Mesendoderm (in vitro differentiated cells): ENCODE measurements around the gene RFC1.
A peak's percentile ranks its signal among the peaks of the same experiment; 100 is the strongest.

ENCODE experiments used
- DNase-seq: peaks from one replicate; pipeline ENCODE4 v3.0.0; 2013
- H2AK5ac ChIP-seq: 2 replicates; pipeline ENCODE4 v1.6.1; 2013; ENCODE audit warnings: low read length, inconsistent platforms
- H2BK120ac ChIP-seq: 2 replicates; pipeline ENCODE4 v1.6.1; 2013; ENCODE audit warnings: low read depth, mild to moderate bottlenecking, low read length, moderate library complexity, mixed read lengths
- H2BK15ac ChIP-seq: replicated peaks from 2 replicates; pipeline ENCODE4 v1.6.1; 2013; ENCODE audit warnings: low read depth, mild to moderate bottlenecking, moderate library complexity
- H2BK5ac ChIP-seq: 2 replicates; pipeline ENCODE4 v1.6.1; 2013; ENCODE audit warnings: low read length, inconsistent platforms
- H3K18ac ChIP-seq: 2 replicates; pipeline ENCODE4 v1.6.1; 2013; ENCODE audit warnings: mild to moderate bottlenecking, low read length, mixed read lengths
- H3K23ac ChIP-seq: one replicate; pipeline ENCODE4 v1.6.1; 2013; ENCODE audit warnings: low read length
- H3K27ac ChIP-seq: 2 replicates; pipeline ENCODE4 v1.5.1; 2013; ENCODE audit warnings: low read depth, mild to moderate bottlenecking, inconsistent platforms, low read length, moderate library complexity
- H3K27me3 ChIP-seq: 2 replicates; pipeline ENCODE4 v1.6.1; 2013; ENCODE audit warnings: low read length, control low read depth, mild to moderate bottlenecking, inconsistent platforms; ENCODE audit not compliant: insufficient read depth, poor library complexity
- H3K36me3 ChIP-seq: 2 replicates; pipeline ENCODE4 v1.6.1; 2013; ENCODE audit warnings: low read length, inconsistent platforms; ENCODE audit not compliant: control insufficient read depth, insufficient read depth
- H3K4ac ChIP-seq: one replicate; pipeline ENCODE4 v1.6.1; 2013; ENCODE audit warnings: low read depth, mild to moderate bottlenecking, low read length, moderate library complexity
- H3K4me1 ChIP-seq: 2 replicates; pipeline ENCODE4 v1.6.1; 2013; ENCODE audit warnings: low read depth, low read length, inconsistent platforms; ENCODE audit not compliant: control insufficient read depth
- H3K4me2 ChIP-seq: 2 replicates; pipeline ENCODE4 v1.6.1; 2013; ENCODE audit warnings: low read length
- H3K4me3 ChIP-seq: 2 replicates; pipeline ENCODE4 v1.5.1; 2013; ENCODE audit warnings: mild to moderate bottlenecking, low read length
- H3K56ac ChIP-seq: one replicate; pipeline ENCODE4 v1.6.1; 2013; ENCODE audit warnings: low read length
- H3K79me1 ChIP-seq: 2 replicates; pipeline ENCODE4 v1.6.1; 2013; ENCODE audit warnings: low read length, inconsistent platforms
- H3K79me2 ChIP-seq: 2 replicates; pipeline ENCODE4 v1.6.1; 2013; ENCODE audit warnings: mild to moderate bottlenecking, low read length; ENCODE audit not compliant: control insufficient read depth, insufficient read depth
- H3K9ac ChIP-seq: 2 replicates; pipeline ENCODE4 v1.6.1; 2013; ENCODE audit warnings: low read length, inconsistent platforms
- H4K5ac ChIP-seq: one replicate; pipeline ENCODE4 v1.6.1; 2013; ENCODE audit warnings: low read length
- H4K8ac ChIP-seq: one replicate; pipeline ENCODE4 v1.6.1; 2013; ENCODE audit warnings: low read depth, mild to moderate bottlenecking, control low read depth, low read length, moderate library complexity
- WGBS: extraction: QIAGEN DNeasy Blood & Tissue Kit; methylation state at CpG from one replicate; pipeline ENCODE4 v1.1.7; 2013; ENCODE audit warnings: low lambda C conversion rate, missing lambda C conversion rate; ENCODE audit not compliant: insufficient coverage; ENCODE audit errors: extremely low coverage; 5-methylcytosine and 5-hydroxymethylcytosine counted together

Gene RFC1

DNA sequence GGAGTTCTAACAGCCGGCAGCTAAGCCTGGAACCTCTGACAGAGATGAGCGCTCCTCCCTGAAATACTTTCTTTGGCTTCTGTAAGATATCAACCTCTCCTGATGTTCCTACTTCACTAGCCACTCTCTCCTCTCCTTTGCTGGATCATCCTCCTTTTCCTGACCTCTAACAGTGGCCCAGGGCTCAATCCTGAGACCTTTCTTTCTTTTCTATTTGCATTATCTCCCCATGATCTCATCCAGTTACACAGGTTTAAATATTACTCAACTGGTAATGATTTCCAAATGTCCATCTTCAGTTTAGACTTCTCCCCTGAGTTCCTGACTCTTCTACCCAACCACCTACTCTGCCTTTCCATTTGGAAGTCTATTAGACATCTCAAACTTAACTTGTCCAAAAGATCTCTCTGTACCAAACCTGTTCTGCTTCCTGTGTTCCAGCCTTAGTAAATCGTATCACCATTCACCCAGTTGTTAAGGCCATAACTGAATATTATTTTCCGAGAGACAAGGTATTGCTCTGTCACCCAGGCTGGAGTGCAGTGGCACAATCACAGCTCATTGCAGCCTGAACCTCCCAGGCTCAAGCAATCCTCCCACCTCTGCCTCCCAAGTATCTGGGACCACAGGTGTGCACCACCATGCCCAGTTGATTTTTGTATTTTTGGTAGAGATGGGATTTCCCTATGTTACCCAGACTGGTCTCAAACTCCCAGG is 41.1 kb downstream of the RFC1 start:
- Histone ChIP-seq H2BK15ac (no peak overlapping the region), H3K27me3 (no peaks in the 10 kb centered on the region), H3K36me3 (no peaks in the 10 kb centered on the region), H3K9ac (no peak overlapping the region), H3K56ac (no peak overlapping the region), H3K23ac (no peak overlapping the region), H3K79me2 (peaks cover 2% of the 10 kb centered on the region), H4K8ac (no peak overlapping the region), H3K4me3 (no peak overlapping the region), H3K4ac (no peak overlapping the region), H2BK5ac (no peak overlapping the region), H3K4me2 (no peak overlapping the region), H3K27ac (no peak overlapping the region), H3K4me1 (no peaks in the 10 kb centered on the region), H4K5ac (no peak overlapping the region), H3K18ac (no peak overlapping the region), H2BK120ac (no peak overlapping the region), H3K79me1 (peaks cover 1% of the 10 kb centered on the region), H2AK5ac (no peak overlapping the region)
- WGBS: no CpG with 5 or more reads among the region's 4 CpGs
- DNase-seq: no peak

DNA sequence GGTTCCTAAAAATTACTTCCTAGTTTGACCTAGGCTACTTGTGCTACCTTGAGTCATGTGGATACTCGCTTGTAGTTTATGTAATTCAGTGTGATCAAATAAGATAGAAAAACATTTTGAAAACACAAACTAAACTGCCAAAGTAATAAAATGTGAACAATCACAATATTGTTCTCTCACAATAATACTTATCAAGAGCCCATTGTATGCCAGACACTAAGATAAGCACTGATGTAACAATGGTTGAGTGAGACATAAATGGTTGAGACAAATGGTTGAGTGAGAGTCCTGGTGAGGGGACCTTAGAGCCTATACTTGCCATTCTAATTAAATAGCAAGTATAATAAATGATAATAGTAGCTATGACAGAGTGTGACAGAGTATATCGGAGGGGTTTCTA is 41.7 kb downstream of the RFC1 start:
- Histone ChIP-seq H4K8ac (no peak overlapping the region), H3K4me2 (no peak overlapping the region), H3K4me3 (no peak overlapping the region), H3K56ac (no peak overlapping the region), H3K27ac (no peak overlapping the region), H2BK120ac (no peak overlapping the region), H3K9ac (no peak overlapping the region), H3K79me2 (peaks cover 2% of the 10 kb centered on the region), H3K4ac (no peak overlapping the region), H3K4me1 (no peaks in the 10 kb centered on the region), H2AK5ac (no peak overlapping the region), H2BK15ac (no peak overlapping the region), H4K5ac (no peak overlapping the region), H2BK5ac (no peak overlapping the region), H3K36me3 (no peaks in the 10 kb centered on the region), H3K23ac (no peak overlapping the region), H3K27me3 (no peaks in the 10 kb centered on the region), H3K79me1 (peaks cover 1% of the 10 kb centered on the region), H3K18ac (no peak overlapping the region)
- DNase-seq: peak; percentile 40
- WGBS: no CpG with 5 or more reads among the region's 2 CpGs

DNA sequence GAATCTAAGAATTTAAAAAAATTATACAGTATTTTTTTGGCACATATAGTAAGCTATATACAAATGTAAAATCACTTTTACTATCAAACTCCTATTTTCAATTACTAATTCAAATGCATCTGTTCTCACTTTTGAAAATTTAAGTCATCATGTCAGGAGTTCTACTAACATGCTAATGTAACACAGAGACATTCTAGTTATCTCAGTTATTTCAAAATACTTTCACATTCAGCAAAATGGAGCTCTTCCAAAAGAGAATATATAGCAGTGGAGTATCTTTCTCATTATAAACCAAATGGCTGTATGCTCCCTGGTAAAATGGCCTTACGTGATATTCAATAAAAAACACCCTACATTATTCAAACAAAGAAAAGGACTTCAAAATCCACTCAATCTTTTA is 42.3 kb downstream of the RFC1 start:
- no peak overlapping the region for H4K8ac ChIP-seq
- H3K4me3 ChIP-seq: no peak overlapping the region
- H2BK5ac ChIP-seq: no peak overlapping the region
- H3K4ac ChIP-seq: no peak overlapping the region
- H2BK15ac ChIP-seq: no peak overlapping the region
- no peaks in the 10 kb centered on the region for H3K4me1 ChIP-seq
- H3K9ac ChIP-seq: no peak overlapping the region
- no peak overlapping the region for H3K23ac ChIP-seq
- H3K36me3 ChIP-seq: no peaks in the 10 kb centered on the region
- H3K4me2 ChIP-seq: no peak overlapping the region
- no peak for DNase-seq
- H3K79me2 ChIP-seq: peaks cover 2% of the 10 kb centered on the region
- no peak overlapping the region for H4K5ac ChIP-seq
- no peak overlapping the region for H2AK5ac ChIP-seq
- H3K79me1 ChIP-seq: peaks cover 1% of the 10 kb centered on the region
- no peak overlapping the region for H3K27ac ChIP-seq
- H3K18ac ChIP-seq: no peak overlapping the region
- H2BK120ac ChIP-seq: no peak overlapping the region
- WGBS: no CpG with 5 or more reads among the region's 1 CpG
- no peaks in the 10 kb centered on the region for H3K27me3 ChIP-seq
- H3K56ac ChIP-seq: no peak overlapping the region

DNA sequence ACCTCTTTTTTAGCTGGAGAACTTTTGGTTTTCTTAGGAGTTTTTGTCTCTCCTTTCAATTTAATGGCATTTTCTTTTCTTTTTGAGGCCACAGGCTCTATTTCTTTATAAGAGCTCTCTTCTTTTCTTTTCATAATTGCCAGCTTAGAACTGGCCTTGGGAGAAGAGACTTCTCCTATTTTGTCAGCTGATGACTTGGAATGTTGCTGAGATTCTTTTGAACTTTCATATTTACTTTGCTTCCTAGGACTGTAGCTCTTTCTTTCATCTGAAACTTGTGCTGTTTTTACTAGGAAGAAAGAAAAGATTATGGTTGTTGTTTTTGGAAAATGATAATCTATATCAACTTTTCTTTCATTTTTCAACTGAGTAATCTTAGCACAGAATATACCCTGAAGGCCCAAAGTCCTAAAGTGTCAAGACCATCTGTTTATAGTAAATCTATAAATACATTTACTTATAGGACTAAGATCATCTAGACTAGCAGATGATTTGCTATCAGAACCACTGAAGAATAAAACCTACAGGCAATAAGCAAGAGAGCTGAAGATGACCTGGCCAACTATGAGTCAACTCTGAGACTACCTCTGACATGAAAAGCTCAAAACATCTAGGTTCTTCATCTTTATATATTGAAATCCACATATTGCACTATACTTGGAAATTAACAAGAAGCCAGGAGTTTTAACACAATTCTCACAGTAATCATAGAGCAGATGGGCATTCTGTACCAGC is 45.6 kb downstream of the RFC1 start:
- H3K36me3 ChIP-seq: no peaks in the 10 kb centered on the region
- no peaks in the 10 kb centered on the region for H3K79me2 ChIP-seq
- H3K9ac ChIP-seq: no peak overlapping the region
- H3K79me1 ChIP-seq: no peaks in the 10 kb centered on the region
- no peak overlapping the region for H2BK5ac ChIP-seq
- no peak overlapping the region for H4K8ac ChIP-seq
- H3K4me3 ChIP-seq: no peak overlapping the region
- no peak overlapping the region for H3K18ac ChIP-seq
- H2BK15ac ChIP-seq: no peak overlapping the region
- no peak overlapping the region for H3K4ac ChIP-seq
- H3K4me1 ChIP-seq: no peaks in the 10 kb centered on the region
- DNase-seq: no peak
- no peak overlapping the region for H3K4me2 ChIP-seq
- no peak overlapping the region for H3K56ac ChIP-seq
- no peak overlapping the region for H4K5ac ChIP-seq
- H2BK120ac ChIP-seq: no peak overlapping the region
- no peak overlapping the region for H3K27ac ChIP-seq
- H2AK5ac ChIP-seq: no peak overlapping the region
- H3K23ac ChIP-seq: no peak overlapping the region
- H3K27me3 ChIP-seq: no peaks in the 10 kb centered on the region

DNA sequence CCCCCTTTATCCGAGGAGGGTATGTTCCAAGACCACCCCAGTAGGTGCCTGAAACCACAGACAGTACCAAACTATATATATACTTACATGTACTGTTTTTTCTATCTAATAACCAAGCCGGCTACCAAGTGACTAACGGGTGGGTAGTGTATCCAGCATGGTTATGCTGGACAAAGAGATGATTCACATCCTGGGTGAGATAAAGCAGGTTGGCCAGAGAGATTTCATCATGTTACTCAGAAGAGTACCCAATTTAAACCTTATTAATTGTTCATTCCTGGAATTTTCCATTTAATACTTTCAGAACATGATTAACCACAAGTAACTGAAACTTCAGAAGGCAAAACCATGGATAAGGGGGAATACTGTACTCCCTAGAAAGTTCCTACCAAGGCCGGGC is 46.5 kb downstream of the RFC1 start:
- H2AK5ac ChIP-seq: no peak overlapping the region
- no peaks in the 10 kb centered on the region for H3K36me3 ChIP-seq
- H3K4me2 ChIP-seq: no peak overlapping the region
- H3K79me1 ChIP-seq: no peaks in the 10 kb centered on the region
- no peak overlapping the region for H3K23ac ChIP-seq
- DNase-seq: no peak
- H4K5ac ChIP-seq: no peak overlapping the region
- H3K56ac ChIP-seq: no peak overlapping the region
- no peak overlapping the region for H3K18ac ChIP-seq
- no peaks in the 10 kb centered on the region for H3K79me2 ChIP-seq
- no peak overlapping the region for H4K8ac ChIP-seq
- no peaks in the 10 kb centered on the region for H3K27me3 ChIP-seq
- WGBS: no CpG with 5 or more reads among the region's 4 CpGs
- H2BK120ac ChIP-seq: no peak overlapping the region
- no peak overlapping the region for H3K4ac ChIP-seq
- no peak overlapping the region for H2BK15ac ChIP-seq
- H3K4me3 ChIP-seq: no peak overlapping the region
- H3K9ac ChIP-seq: no peak overlapping the region
- no peak overlapping the region for H3K27ac ChIP-seq
- H2BK5ac ChIP-seq: no peak overlapping the region
- no peaks in the 10 kb centered on the region for H3K4me1 ChIP-seq

DNA sequence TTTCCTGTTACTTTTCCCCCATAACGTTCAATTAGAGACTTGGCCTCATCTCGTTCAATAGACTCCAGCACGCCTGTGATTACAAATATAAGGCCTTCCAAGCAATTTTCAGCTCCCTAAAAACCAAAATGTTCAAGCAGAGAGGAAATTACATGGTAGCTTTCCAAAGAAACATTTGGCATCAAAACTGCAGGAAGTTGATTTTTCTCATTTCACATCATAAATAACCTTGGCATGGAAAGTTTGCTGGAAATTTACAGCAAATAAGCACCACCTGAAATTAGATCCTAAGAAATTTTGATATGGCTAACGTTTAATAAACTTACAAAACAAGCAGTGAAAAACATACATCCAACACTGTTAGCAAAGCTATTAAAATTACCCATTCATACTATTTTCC is 53.3 kb downstream of the RFC1 start:
- no peak overlapping the region for H2BK5ac ChIP-seq
- no peak overlapping the region for H3K4me2 ChIP-seq
- H3K27me3 ChIP-seq: no peaks in the 10 kb centered on the region
- H3K4me1 ChIP-seq: no peaks in the 10 kb centered on the region
- H2BK120ac ChIP-seq: no peak overlapping the region
- H4K8ac ChIP-seq: no peak overlapping the region
- H3K23ac ChIP-seq: no peak overlapping the region
- H3K9ac ChIP-seq: no peak overlapping the region
- no peak overlapping the region for H3K4me3 ChIP-seq
- WGBS: no CpG with 5 or more reads among the region's 4 CpGs
- no peaks in the 10 kb centered on the region for H3K79me2 ChIP-seq
- no peak overlapping the region for H2AK5ac ChIP-seq
- no peak overlapping the region for H3K56ac ChIP-seq
- no peak overlapping the region for H2BK15ac ChIP-seq
- H3K36me3 ChIP-seq: peaks cover 8% of the 10 kb centered on the region
- H4K5ac ChIP-seq: no peak overlapping the region
- no peak overlapping the region for H3K4ac ChIP-seq
- peaks cover 3% of the 10 kb centered on the region for H3K79me1 ChIP-seq
- no peak overlapping the region for H3K27ac ChIP-seq
- H3K18ac ChIP-seq: no peak overlapping the region
- no peak for DNase-seq
